GOT3 (cell line): Measurements from ENCODE around the gene OLFM4.
"Not testable (repeated sequence)": the region's sequence is repeated elsewhere in the genome, so short reads cannot be mapped to it uniquely, and the experiment has no call there.

Experiments
- DNase-seq: peaks from one replicate; lab custom pipeline; 2025; ENCODE audit warnings: mixed read lengths; lab: John Stamatoyannopoulos, UW

OLFM4 gene

GRCh38 chr13:53028637-53029203, at the start of gene OLFM4:
Gene OLFM4 (plus strand): TSS chr13:53028813. CDS start chr13:53028837, 24 bp downstream.
- DNase-seq: no peak

GRCh38 chr13:52978989-52979388, 49.6 kb upstream of the OLFM4 start:
- no peak for DNase-seq

- DNase-seq: no peak
Measured at GRCh38 chr13:52980695-52981094, 47.9 kb upstream of the OLFM4 start.

GRCh38 chr13:52983836-52984235, 44.8 kb upstream of the OLFM4 start:
- DNase-seq: no peak

- DNase-seq: no peak
Measured at GRCh38 chr13:52984881-52985363, 43.7 kb upstream of the OLFM4 start.

GRCh38 chr13:52991344-52992020, 37.1 kb upstream of the OLFM4 start:
- no peak for DNase-seq

- DNase-seq: no peak
Measured at GRCh38 chr13:52992110-52992509, 36.5 kb upstream of the OLFM4 start.

- no peak for DNase-seq
Measured at GRCh38 chr13:52994051-52994450, 34.6 kb upstream of the OLFM4 start.

- DNase-seq: no peak
Measured at GRCh38 chr13:52994865-52995264, 33.7 kb upstream of the OLFM4 start.

- no peak for DNase-seq
Measured at GRCh38 chr13:52995946-52996345, 32.7 kb upstream of the OLFM4 start.

- DNase-seq: no peak
Measured at GRCh38 chr13:52997951-52998876, 30.4 kb upstream of the OLFM4 start.

- DNase-seq: no peak
Measured at GRCh38 chr13:52999093-52999696, 29.4 kb upstream of the OLFM4 start.

- no peak for DNase-seq
Measured at GRCh38 chr13:53001444-53002225, 27.0 kb upstream of the OLFM4 start.

- no peak for DNase-seq
Measured at GRCh38 chr13:53004573-53004972, 24.0 kb upstream of the OLFM4 start.

GRCh38 chr13:53005626-53006025, 23.0 kb upstream of the OLFM4 start:
- DNase-seq: no peak

- DNase-seq: no peak
Measured at GRCh38 chr13:53007872-53008271, 20.7 kb upstream of the OLFM4 start.

GRCh38 chr13:53010374-53011105, 18.1 kb upstream of the OLFM4 start:
- DNase-seq: no peak

- no peak for DNase-seq
Measured at GRCh38 chr13:53012707-53013106, 15.9 kb upstream of the OLFM4 start.

- no peak for DNase-seq
Measured at GRCh38 chr13:53013113-53013512, 15.5 kb upstream of the OLFM4 start.

- not testable (repeated sequence) for DNase-seq
Measured at GRCh38 chr13:53014018-53014417, 14.6 kb upstream of the OLFM4 start.
